Amygdala (tissue), 56 donors: ENCODE measurements around the gene EPHB2.

Experiments
- DNase-seq, 56 donors: peaks; one replicate each; lab custom pipeline; 2025; lab: John Stamatoyannopoulos, UW

EPHB2 gene

GRCh38 chr1:22849770-22850169 lies 139.1 kb downstream of the EPHB2 start:
- no peak for DNase-seq

- DNase-seq = no peak
Observed at GRCh38 chr1:22850281-22850680, 139.6 kb downstream of the EPHB2 start.

- DNase-seq = peak in 48 of 56 donors; percentile 12 to 84 (median 52)
Observed at GRCh38 chr1:22850681-22851080, 140.0 kb downstream of the EPHB2 start.

GRCh38 chr1:22851517-22851916 lies 140.9 kb downstream of the EPHB2 start:
- DNase-seq = no peak

- DNase-seq = no peak
Observed at GRCh38 chr1:22852144-22852655, 141.6 kb downstream of the EPHB2 start.

- DNase-seq = no peak
Observed at GRCh38 chr1:22853651-22854185, 143.1 kb downstream of the EPHB2 start.

GRCh38 chr1:22854688-22855565 lies 144.3 kb downstream of the EPHB2 start:
- DNase-seq = no peak

- DNase-seq = peak in 15 of 56 donors; percentile 9 to 68 (median 22)
Observed at GRCh38 chr1:22855668-22856606, 145.3 kb downstream of the EPHB2 start.

- DNase-seq = no peak
Observed at GRCh38 chr1:22857661-22858060, 147.0 kb downstream of the EPHB2 start.

- peak in 6 of 56 donors; percentile 6 to 20 (median 16) for DNase-seq
Observed at GRCh38 chr1:22860414-22860800, 149.8 kb downstream of the EPHB2 start.

GRCh38 chr1:22860883-22861385 lies 150.3 kb downstream of the EPHB2 start:
- DNase-seq = no peak

GRCh38 chr1:22861764-22862440 lies 151.3 kb downstream of the EPHB2 start:
- peak in 22 of 56 donors; percentile 6 to 70 (median 28) for DNase-seq

- no peak for DNase-seq
Observed at GRCh38 chr1:22862752-22863151, 152.1 kb downstream of the EPHB2 start.

- DNase-seq = no peak
Observed at GRCh38 chr1:22863766-22864165, 153.1 kb downstream of the EPHB2 start.

GRCh38 chr1:22864886-22865285 lies 154.2 kb downstream of the EPHB2 start:
- DNase-seq = no peak

- no peak for DNase-seq
Observed at GRCh38 chr1:22865736-22866135, 155.1 kb downstream of the EPHB2 start.

GRCh38 chr1:22866868-22867267 lies 156.2 kb downstream of the EPHB2 start:
- DNase-seq = no peak

- DNase-seq = no peak
Observed at GRCh38 chr1:22868331-22868730, 157.7 kb downstream of the EPHB2 start.

GRCh38 chr1:22869325-22869724 lies 158.7 kb downstream of the EPHB2 start:
- DNase-seq = no peak
